ENCODE results near the gene DDOST. TPM values are rescaled to one million over a fixed set of nuclear protein-coding genes. Genes with fewer than 3 reads are reported as not detected.

The DDOST gene
- total and polyA plus RNA-seq, 2 experiments from 2014 or later: 176 to 326 TPM

GRCh38 chr1:20689645-20690056, 28.5 kb upstream of the DDOST start:
- Histone ChIP-seq H3K9me3 (ENCODE audit: low read depth) (no peaks in the 10 kb centered on the region), H3K36me3 (no peaks in the 10 kb centered on the region), H3K4me3 (no peak overlapping the region), H3K27ac (no peak overlapping the region), H3K27me3 (no peaks in the 10 kb centered on the region), H3K4me1 (ENCODE audit: low read depth) (no peaks in the 10 kb centered on the region)
- no peak for TF ChIP-seq CTCF (IDR thresholded peaks at IDR 0.05; ENCODE audit: low read depth, low read length)
- DNase-seq (ENCODE audit: low read depth in 1 of 2, low spot score in 1 of 2): no peak

- H3K27ac ChIP-seq: no peak overlapping the region
- H3K36me3 ChIP-seq: no peaks in the 10 kb centered on the region
- H3K4me1 ChIP-seq (ENCODE audit: low read depth): no peaks in the 10 kb centered on the region
- DNase-seq (ENCODE audit: low read depth in 1 of 2, low spot score in 1 of 2): no peak
- no peaks in the 10 kb centered on the region for H3K9me3 ChIP-seq (ENCODE audit: low read depth)
- H3K27me3 ChIP-seq: no peaks in the 10 kb centered on the region
- no peak for TF ChIP-seq CTCF (IDR thresholded peaks at IDR 0.05; ENCODE audit: low read depth, low read length)
- H3K4me3 ChIP-seq: no peak overlapping the region
These were observed 25.9 kb upstream of the DDOST start for GRCh38 chr1:20686883-20687725.

GRCh38 chr1:20685741-20686140, 24.6 kb upstream of the DDOST start:
- H3K27me3 ChIP-seq: no peaks in the 10 kb centered on the region
- no peak overlapping the region for H3K4me3 ChIP-seq
- H3K27ac ChIP-seq: no peak overlapping the region
- no peaks in the 10 kb centered on the region for H3K4me1 ChIP-seq (ENCODE audit: low read depth)
- no peaks in the 10 kb centered on the region for H3K36me3 ChIP-seq
- TF ChIP-seq CTCF (IDR thresholded peaks at IDR 0.05; ENCODE audit: low read depth, low read length): no peak
- DNase-seq (ENCODE audit: low read depth in 1 of 2, low spot score in 1 of 2): no peak
- H3K9me3 ChIP-seq (ENCODE audit: low read depth): no peaks in the 10 kb centered on the region

- Histone ChIP-seq H3K27ac (no peak overlapping the region), H3K4me3 (no peak overlapping the region)
These were observed 24.0 kb upstream of the DDOST start for GRCh38 chr1:20685099-20685662.

GRCh38 chr1:20684651-20685050, 23.5 kb upstream of the DDOST start:
- TF ChIP-seq CTCF (IDR thresholded peaks at IDR 0.05; ENCODE audit: low read depth, low read length): no peak
- H3K4me3 ChIP-seq: no peak overlapping the region

More at GRCh38 chr1:20685099-20685662, 24.0 kb upstream of the DDOST start:
- Histone ChIP-seq H3K9me3 (ENCODE audit: low read depth) (no peaks in the 10 kb centered on the region), H3K36me3 (no peaks in the 10 kb centered on the region), H3K27me3 (no peaks in the 10 kb centered on the region), H3K4me1 (ENCODE audit: low read depth) (no peaks in the 10 kb centered on the region)
- no peak for TF ChIP-seq CTCF (IDR thresholded peaks at IDR 0.05; ENCODE audit: low read depth, low read length)
- DNase-seq (ENCODE audit: low read depth in 1 of 2, low spot score in 1 of 2): no peak

More at GRCh38 chr1:20684651-20685050, 23.5 kb upstream of the DDOST start:
- Histone ChIP-seq H3K9me3 (ENCODE audit: low read depth) (no peaks in the 10 kb centered on the region), H3K27me3 (no peaks in the 10 kb centered on the region), H3K36me3 (no peaks in the 10 kb centered on the region), H3K4me1 (ENCODE audit: low read depth) (no peaks in the 10 kb centered on the region), H3K27ac (no peak overlapping the region)
- no peak for DNase-seq (ENCODE audit: low read depth in 1 of 2, low spot score in 1 of 2)
